GM18526 (cell line): ENCODE results near the gene QRFP.

Experiments used
- POLR2A ChIP-seq: IDR thresholded peaks from 3 replicates; pipeline ENCODE4 v1.6.1; 2011; ENCODE audit not compliant: insufficient read length; ENCODE audit errors: extremely low read depth

QRFP gene

GRCh38 chr9:130917168-130917960, 20.8 kb upstream of the QRFP start:
- TF ChIP-seq POLR2A: no peak

- no peak for TF ChIP-seq POLR2A
These were observed 18.5 kb upstream of the QRFP start for GRCh38 chr9:130915096-130915447.

GRCh38 chr9:130914417-130915095, 17.9 kb upstream of the QRFP start:
- no peak for TF ChIP-seq POLR2A

- TF ChIP-seq POLR2A: no peak
These were observed 17.2 kb upstream of the QRFP start for GRCh38 chr9:130913599-130914416.

- TF ChIP-seq POLR2A: no peak
These were observed 16.5 kb upstream of the QRFP start for GRCh38 chr9:130912932-130913598.

GRCh38 chr9:130911254-130912049, 14.8 kb upstream of the QRFP start:
- TF ChIP-seq POLR2A: no peak

- TF ChIP-seq POLR2A: no peak
These were observed 12.3 kb upstream of the QRFP start for GRCh38 chr9:130908878-130909355.

- TF ChIP-seq POLR2A: no peak
These were observed 11.7 kb upstream of the QRFP start for GRCh38 chr9:130908146-130908877.

GRCh38 chr9:130906735-130907416, 10.3 kb upstream of the QRFP start:
- no peak for TF ChIP-seq POLR2A

GRCh38 chr9:130905902-130906734, 9.5 kb upstream of the QRFP start:
- no peak for TF ChIP-seq POLR2A

- TF ChIP-seq POLR2A: no peak
These were observed 8.7 kb upstream of the QRFP start for GRCh38 chr9:130905125-130905901.
